Stimulated activated CD8-positive, alpha-beta memory T cell treated with anti-CD3 and anti-CD28 coated beads, Interleukin-7, amount 100 ng/mL, for 24 hours (primary cell): ENCODE measurements around the gene CCL15.
"Not testable (repeated sequence)": the region's sequence is repeated elsewhere in the genome, so short reads cannot be mapped to it uniquely, and the experiment has no call there.

Experiments
- DNase-seq: peaks from one replicate; pipeline ENCODE4 v3.0.0-alpha.2; 2020; ENCODE audit warnings: low read depth

CCL15 gene, protein sequence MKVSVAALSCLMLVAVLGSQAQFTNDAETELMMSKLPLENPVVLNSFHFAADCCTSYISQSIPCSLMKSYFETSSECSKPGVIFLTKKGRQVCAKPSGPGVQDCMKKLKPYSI

GRCh38 chr17:36001110-36001771 lies at the start of gene CCL15:
TSS of gene CCL15 (minus strand) at chr17:36001553. CDS start at chr17:36001492, 61 bp downstream.
- no peak for DNase-seq

- no peak for DNase-seq
Observed at GRCh38 chr17:36049643-36050042, 48.3 kb upstream of the CCL15 start.

DNA sequence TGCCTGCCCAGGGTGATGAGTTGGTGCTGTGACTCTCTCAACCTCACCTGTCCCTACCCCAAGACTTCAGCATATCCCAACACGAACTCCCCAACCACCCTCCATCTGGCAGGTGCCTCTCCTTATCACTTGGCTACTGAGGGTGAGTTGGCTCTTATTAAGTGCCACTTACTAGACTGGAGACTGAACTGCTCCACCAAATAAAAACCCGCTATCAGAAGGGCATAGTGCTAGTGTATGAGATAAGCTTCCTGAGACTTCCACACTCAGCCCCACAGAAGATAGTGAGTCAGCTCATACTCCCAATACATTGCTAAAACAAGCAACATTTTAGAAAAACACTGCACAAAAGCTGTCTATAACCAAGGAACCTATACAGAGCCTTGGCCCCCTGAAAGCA lies 46.7 kb upstream of the CCL15 start:
- DNase-seq = no peak

GRCh38 chr17:36036235-36036634 lies 34.9 kb upstream of the CCL15 start:
- DNase-seq = no peak

DNA sequence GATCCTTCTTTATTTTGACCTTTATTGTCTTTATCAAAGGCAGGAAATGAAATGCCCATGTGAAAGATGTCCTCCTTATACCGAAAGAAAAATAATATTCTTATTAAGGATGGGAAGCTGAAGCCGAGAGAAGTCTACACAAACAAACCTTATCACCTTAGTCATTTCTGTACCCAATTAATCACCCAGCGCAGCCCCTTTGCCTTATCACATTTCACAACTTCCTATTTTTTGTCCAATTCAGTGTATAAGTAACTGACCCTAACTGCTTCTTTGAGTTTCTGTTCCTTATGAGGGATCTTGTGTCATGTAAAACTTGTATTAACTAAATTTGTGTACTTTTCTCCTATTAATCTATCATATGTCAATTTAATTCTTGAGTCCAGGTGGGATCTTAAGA lies 32.8 kb upstream of the CCL15 start:
- DNase-seq = no peak

DNA sequence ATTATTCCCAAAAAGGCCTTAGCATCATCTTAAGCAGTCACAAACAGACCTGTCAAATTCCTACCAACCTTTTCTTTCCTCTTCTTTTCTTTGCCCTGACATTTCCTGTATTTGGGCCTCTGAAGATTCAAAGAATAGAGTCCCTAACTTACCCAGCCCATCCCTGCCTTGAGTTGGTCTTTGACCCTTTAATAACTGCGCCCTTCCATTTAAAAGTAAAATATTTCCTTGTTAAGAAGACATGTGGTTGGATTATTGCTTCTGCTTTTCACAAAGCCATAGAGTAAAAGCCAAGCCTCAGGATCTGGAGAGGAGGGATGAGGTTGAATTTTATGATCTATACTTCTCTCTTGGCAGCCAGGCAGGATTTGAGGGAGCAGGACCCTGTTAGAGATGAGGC lies 29.6 kb upstream of the CCL15 start:
- DNase-seq = no peak

DNA sequence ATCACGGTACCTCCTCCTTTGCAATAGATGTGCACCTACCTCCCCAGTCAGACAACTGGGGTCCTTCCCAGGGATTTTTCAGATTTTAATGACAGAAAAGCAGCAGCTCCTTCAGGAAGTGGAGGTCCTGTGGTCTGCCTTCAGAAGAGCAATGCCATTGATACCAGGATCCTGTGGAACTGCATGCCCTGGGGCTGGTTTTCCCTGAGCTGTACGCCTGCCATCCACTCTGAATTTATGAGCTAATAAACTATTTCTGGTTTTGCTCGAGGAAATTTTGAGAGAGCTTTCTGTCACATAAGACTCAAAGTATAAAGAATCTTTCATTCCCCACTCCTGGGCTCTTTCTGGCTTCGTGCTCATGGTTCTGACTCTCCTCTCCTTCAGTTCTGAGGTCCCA lies 26.4 kb upstream of the CCL15 start:
- no peak for DNase-seq

- DNase-seq = no peak
Observed at GRCh38 chr17:36024106-36024869, 22.9 kb upstream of the CCL15 start.

DNA sequence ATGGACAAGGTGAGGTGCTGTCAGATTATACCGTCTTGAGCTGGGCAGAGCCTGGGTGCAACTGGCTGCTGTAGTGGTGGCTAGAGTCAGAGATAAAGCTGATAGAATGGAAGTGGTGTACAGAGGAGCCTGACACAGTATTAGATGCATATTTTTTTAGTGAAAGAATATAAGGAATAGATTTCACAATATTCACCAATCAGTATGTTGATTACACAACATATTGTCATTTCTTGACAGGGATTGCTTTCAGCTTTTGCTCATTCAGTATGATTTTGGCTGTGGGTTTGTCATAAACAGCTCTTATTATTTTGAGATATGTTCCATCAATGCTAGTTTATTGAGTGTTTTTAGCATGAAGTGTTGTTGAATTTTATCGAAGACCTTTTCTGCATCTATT lies 18.1 kb upstream of the CCL15 start:
- DNase-seq = no peak

DNA sequence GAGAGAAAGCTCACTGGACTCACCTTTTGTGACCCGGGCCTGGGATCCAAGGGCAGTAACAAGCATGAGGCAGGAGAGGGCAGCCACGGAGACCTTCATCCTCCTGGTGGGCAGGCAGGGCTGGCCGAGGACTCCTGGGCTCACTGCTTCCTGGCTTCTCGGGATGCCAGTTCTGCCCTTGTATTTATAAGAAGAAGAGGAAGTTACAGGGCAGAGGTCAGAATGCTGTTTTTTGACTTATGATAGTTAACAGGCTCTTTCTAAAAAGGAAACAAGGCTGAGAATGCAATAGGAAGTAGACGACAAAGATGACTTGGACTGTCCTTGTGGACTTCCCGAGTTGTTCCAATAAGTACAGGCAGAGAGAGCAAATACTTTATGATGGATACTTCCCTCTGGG lies 16.4 kb upstream of the CCL15 start, which contains the start of gene CCL23:
Gene CCL23 (minus strand): TSS at position 174 of the 400 bp plus-strand sequence. CDS start 75 bp downstream, at position 99.
- no peak for DNase-seq

GRCh38 chr17:36016555-36016954 lies 15.2 kb upstream of the CCL15 start:
- no peak for DNase-seq

- DNase-seq = not testable (repeated sequence)
Observed at GRCh38 chr17:36015895-36016294, 14.5 kb upstream of the CCL15 start.

DNA sequence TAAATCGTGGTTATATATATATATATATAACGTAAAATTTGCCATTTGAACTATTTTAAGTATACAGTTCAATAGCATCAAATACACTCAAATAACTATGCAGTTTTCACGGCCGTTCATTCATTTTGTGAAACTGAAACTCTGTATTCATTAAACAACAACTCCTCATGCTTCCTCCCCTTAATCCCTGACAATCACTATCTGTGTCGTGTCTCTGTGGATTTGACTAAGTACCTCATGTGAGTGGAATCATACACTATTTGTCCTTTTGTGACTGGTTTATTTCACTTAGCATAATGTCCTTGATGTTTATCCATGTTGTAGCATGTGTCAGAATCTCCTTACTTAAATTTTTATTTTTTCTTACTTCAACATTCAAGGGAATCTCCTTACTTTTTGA lies 13.6 kb upstream of the CCL15 start:
- no peak for DNase-seq

GRCh38 chr17:36011201-36011600 lies 9.8 kb upstream of the CCL15 start:
- no peak for DNase-seq

DNA sequence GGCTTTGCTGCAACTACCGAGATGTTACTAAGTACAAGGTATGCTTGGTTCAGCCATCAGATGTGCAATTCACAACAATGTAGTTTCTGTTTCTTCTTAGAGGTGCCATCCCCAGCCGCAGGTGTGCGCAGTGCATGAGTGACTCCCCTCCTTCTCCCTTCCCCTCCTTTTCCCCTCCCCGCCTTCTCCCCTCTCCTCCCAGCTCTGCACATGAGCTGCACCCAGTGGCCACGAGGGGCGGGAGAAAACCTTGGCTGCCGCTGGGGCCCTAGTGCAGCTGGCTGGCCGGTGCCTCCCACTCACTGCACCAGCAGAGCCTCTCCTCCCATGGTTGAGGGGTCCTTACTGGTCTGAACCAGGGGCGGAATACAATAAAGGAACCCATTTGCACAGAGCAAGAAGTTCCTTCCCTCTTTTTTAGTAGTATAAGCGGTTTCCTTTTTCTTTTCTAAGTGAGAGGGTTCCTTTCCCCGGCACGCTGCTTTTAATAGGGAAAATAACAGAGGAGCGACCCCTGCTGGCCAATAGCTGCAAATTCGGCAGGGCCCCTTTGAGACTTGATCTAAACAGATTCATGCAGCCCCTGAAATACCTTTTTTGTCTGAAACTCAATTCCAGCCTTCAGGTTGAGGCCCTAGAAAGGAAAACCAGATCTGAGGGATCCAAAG lies 7.8 kb upstream of the CCL15 start:
- DNase-seq = no peak

GRCh38 chr17:36004594-36005108 lies 3.3 kb upstream of the CCL15 start:
- DNase-seq = no peak

- DNase-seq = no peak
Observed at GRCh38 chr17:36002631-36003030, 1.3 kb upstream of the CCL15 start.

DNA sequence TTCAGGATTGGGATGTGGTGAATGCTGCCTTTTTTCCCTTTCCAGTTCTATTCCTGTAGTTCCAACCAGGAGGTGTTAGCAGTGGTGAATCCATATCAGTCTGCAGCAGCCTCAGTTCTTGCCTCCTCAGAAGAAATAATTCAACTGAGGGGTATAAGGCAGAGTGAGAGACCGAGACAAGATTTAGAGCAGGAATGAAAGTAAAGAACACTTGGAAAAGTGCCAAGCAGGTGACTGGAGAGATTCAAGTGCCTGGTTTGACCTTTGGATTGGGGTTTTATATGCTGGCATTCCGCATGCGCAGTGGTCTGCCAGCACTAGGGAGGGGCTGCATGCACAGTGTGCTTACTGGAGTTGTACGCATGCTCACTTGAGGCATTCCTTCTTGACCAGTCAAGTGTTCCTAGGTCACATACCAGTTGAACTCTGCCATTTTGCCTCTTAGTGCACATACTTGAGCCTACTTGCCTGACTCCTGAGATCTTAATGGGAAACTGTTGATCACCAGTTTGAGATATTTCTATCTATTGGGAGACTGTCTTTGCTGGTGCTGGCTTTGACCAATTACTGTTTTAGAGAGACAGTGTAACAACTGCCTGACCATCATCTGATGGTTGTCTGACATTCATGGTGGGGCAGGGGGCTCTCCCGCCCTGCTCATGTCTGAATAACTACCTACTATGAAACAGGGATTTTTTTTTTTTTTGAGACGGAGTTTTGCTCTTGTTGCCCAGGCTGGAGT lies 680 bp upstream of the CCL15 start:
- no peak for DNase-seq

DNA sequence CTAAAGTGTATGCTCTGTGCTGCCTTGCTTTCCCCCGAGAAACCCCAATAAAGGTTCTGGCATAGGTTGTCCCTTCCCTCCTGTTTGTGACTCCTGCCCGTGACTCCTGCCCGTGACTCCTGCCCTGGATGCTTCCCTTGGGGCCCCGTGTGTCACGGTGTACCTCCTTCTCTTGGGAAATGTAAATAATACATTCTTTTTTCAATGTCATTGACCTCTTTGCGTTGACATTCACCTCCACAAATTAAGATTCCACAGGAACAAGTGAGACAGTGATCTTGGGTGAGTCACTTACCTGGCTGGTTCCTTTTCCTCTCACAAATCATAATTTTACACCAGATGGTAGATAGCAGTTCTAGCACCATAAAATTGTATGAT lies 632 bp downstream of the CCL15 start:
- no peak for DNase-seq

DNA sequence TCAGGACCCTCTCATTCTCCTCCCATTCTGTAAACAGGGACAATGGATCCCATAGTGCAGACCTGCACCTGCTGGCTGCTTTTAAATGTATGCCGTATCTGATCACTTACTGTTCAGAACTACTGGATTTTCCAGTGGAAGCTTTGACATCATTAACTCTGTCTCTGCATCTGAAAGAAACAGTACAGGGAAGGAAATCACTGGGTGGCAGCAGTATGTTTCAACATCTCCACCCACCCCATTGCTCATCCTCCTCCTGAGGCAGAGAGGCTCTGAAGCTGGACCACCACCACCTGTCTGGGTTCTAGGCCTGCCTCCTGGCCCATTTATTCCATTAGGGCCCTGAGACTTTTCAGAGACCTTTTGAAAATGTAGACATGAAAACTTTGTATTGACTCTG lies 2.6 kb downstream of the CCL15 start:
- no peak for DNase-seq

GRCh38 chr17:35998018-35998545 lies 3.3 kb downstream of the CCL15 start:
- no peak for DNase-seq

DNA sequence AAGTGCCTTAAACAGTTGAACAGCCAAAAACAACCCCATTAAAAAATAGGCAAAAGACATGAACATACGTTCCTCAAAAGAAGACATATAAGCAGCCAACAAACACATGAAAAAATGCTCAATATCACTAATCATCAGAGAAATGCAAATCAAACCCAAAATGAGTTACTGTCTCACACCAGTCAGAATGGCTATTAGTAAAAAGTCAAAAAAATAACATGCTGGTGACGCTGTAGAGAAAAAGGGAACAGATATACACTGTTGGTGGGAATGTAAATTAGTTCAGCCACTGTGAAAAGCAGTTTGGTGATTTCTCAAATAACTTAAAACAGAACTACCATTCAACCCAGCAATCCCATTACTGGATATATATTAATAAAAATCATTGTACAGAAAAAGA lies 6.0 kb downstream of the CCL15 start:
- DNase-seq = not testable (repeated sequence)
